Caco-2 (cell line): ENCODE measurements around the gene FBXO8. TPM values are rescaled to one million over a fixed set of nuclear protein-coding genes. Genes with fewer than 3 reads are reported as not detected.
A peak's percentile ranks its signal among the peaks of the same experiment; 100 is the strongest.

Experiments
- BruUV-seq: library from RNA; stranded (reverse); fragments of 400-500 nt; replicated peaks from 2 replicates; lab custom pipeline; 2021; lab: Mats Ljungman, UMichigan
- CTCF ChIA-PET: fragments of 300-600 bp; sonication (Branson Sonifier 250); formaldehyde crosslinking; loops from one replicate; lab custom pipeline; 2022; ENCODE audit warnings: antibody characterized with exemption; lab: Charles Lee
- POLR2A ChIA-PET: fragments of 300-600 bp; sonication (Branson Sonifier 250); formaldehyde crosslinking; loops from one replicate; lab custom pipeline; 2022; ENCODE audit warnings: antibody characterized with exemption; lab: Charles Lee
- DNase-seq, 2 experiments: peaks; one replicate each; pipeline versions ENCODE4 v3.0.0 to v3.0.0-alpha.2; 2020 to 2022
- H3K27me3 ChIP-seq: replicated peaks from 2 replicates; pipeline ENCODE4 v1.6.0; 2011; ENCODE audit warnings: low read length; ENCODE audit not compliant: control insufficient read depth, insufficient read depth
- H3K36me3 ChIP-seq: 2 replicates; pipeline ENCODE4 v1.5.1; 2011; ENCODE audit warnings: low read length; ENCODE audit not compliant: control insufficient read depth, insufficient read depth
- H3K4me1 ChIP-seq: fragments of 250-450 bp; sonication (Bioruptor Pico); 2 replicates; pipeline ENCODE4 v1.5.1; 2020; ENCODE audit warnings: mild to moderate bottlenecking
- H3K4me3 ChIP-seq: 2 replicates; pipeline ENCODE4 v1.5.1; 2011; ENCODE audit warnings: low read depth, mild to moderate bottlenecking, control low read depth, low read length
- H3K9me3 ChIP-seq: fragments of 250-450 bp; sonication (Bioruptor Pico); 2 replicates; pipeline ENCODE4 v1.5.1; 2020; ENCODE audit warnings: mild to moderate bottlenecking, moderate library complexity
- H3K27ac Mint-ChIP-seq: one replicate; pipeline ENCODE4 v1.8.0; 2022; ENCODE audit warnings: mixed read lengths; ENCODE audit not compliant: unreplicated experiment
- H3K27me3 Mint-ChIP-seq: one replicate; pipeline ENCODE4 v1.8.0; 2022; ENCODE audit warnings: mixed read lengths; ENCODE audit not compliant: insufficient read depth, unreplicated experiment
- H3K36me3 Mint-ChIP-seq: one replicate; pipeline ENCODE4 v1.8.0; 2022; ENCODE audit warnings: mild to moderate bottlenecking, mixed read lengths; ENCODE audit not compliant: insufficient read depth, unreplicated experiment
- H3K4me1 Mint-ChIP-seq: one replicate; pipeline ENCODE4 v1.8.0; 2022; ENCODE audit warnings: low read depth, mixed read lengths; ENCODE audit not compliant: unreplicated experiment
- H3K4me3 Mint-ChIP-seq: one replicate; pipeline ENCODE4 v1.8.0; 2022; ENCODE audit warnings: mild to moderate bottlenecking, moderate library complexity, mixed read lengths; ENCODE audit not compliant: unreplicated experiment
- H3K9me3 Mint-ChIP-seq: one replicate; pipeline ENCODE4 v1.8.0; 2022; ENCODE audit warnings: mixed read lengths; ENCODE audit not compliant: unreplicated experiment
- CTCF ChIP-seq, 2 experiments: fragments of 200-600 bp in 1 of 2; IDR thresholded peaks; 1 replicate in 1 of 2; 2 replicates in 1 of 2; pipeline versions ENCODE4 v1.5.1 to v1.8.0; 2011 to 2022; ENCODE audit warnings: antibody characterized with exemption in 1 of 2, control low read depth in 1 of 2, inconsistent platforms in 1 of 2, low read depth in 1 of 2, low read length in 1 of 2, mild to moderate bottlenecking in 1 of 2, moderate library complexity in 1 of 2; ENCODE audit not compliant: insufficient read depth in 1 of 2, severe bottlenecking in 1 of 2, unreplicated experiment in 1 of 2
- intact Hi-C: fragments of 100-400 bp; cut with micrococcal nuclease; formaldehyde crosslinking; loops from one replicate; pipeline ENCODE4 v1.10.0; 2022; ENCODE audit not compliant: unreplicated experiment
- total RNA-seq: library from RNA; stranded (reverse); gene quantifications from 2 replicates; pipeline ENCODE4 v1.2.3, GENCODE V29; 2022

FBXO8 gene
- total RNA-seq, 1 experiment from 2014 or later: 15.0 TPM

GRCh38 chr4:174318829-174319764 is 35.6 kb upstream of the FBXO8 start:
- no peaks in the 10 kb centered on the region for H3K9me3 Mint-ChIP-seq
- DNase-seq: peak in 1 of 2 experiments; percentile 18
- no peaks in the 10 kb centered on the region for H3K36me3 Mint-ChIP-seq
- no TSS peak for BruUV-seq
- H3K4me3 Mint-ChIP-seq: no peak overlapping the region
- no peak overlapping the region for H3K27ac Mint-ChIP-seq
- H3K4me1 Mint-ChIP-seq: no peaks in the 10 kb centered on the region
- H3K36me3 ChIP-seq: no peaks in the 10 kb centered on the region
- no peaks in the 10 kb centered on the region for H3K4me1 ChIP-seq
- H3K27me3 ChIP-seq: no peaks in the 10 kb centered on the region
- H3K27me3 Mint-ChIP-seq: no peaks in the 10 kb centered on the region
- TF ChIP-seq CTCF (IDR thresholded peaks at IDR 0.05; ENCODE audit: insufficient read depth in 1 of 2, low read depth in 1 of 2, low read length in 1 of 2, severe bottlenecking in 1 of 2, unreplicated experiment in 1 of 2): peak; percentile 42 to 45
- CTCF ChIA-PET: no interaction called here
- no peak overlapping the region for H3K4me3 ChIP-seq
- intact Hi-C loops: loop anchor here (1.0 to 2.0 kb wide), 2 partner anchors 97 to 162 kb away; no protein-coding TSS in a partner anchor
- H3K9me3 ChIP-seq: no peaks in the 10 kb centered on the region
- POLR2A ChIA-PET: no interaction called here

DNA sequence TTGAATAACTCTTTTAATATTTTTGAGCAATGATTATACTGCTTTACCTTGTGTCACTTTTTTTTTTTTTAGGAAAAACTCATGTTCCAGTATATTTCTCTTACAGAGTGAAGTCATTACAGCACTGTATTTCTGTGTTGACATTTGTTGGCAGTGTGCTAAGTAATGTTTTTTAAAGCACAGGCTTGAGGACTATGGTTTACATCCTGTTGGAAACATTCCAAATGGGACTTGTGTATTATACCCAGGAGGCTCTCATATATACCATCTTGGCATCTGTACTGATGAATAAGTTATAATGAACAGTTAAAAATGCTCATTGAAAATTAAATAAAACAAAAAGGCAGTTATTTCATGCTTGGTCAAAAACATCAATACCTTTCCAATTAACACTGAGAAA is 34.1 kb upstream of the FBXO8 start:
- BruUV-seq: no TSS peak
- Mint-ChIP-seq H3K27ac (no peak overlapping the region), H3K4me3 (no peak overlapping the region), H3K36me3 (no peaks in the 10 kb centered on the region), H3K9me3 (no peaks in the 10 kb centered on the region), H3K4me1 (no peaks in the 10 kb centered on the region), H3K27me3 (no peaks in the 10 kb centered on the region)
- Histone ChIP-seq H3K27me3 (no peaks in the 10 kb centered on the region), H3K36me3 (no peaks in the 10 kb centered on the region), H3K4me1 (no peaks in the 10 kb centered on the region), H3K4me3 (no peak overlapping the region), H3K9me3 (no peaks in the 10 kb centered on the region)
- intact Hi-C loops: no loop called here
- CTCF ChIA-PET: no interaction called here
- TF ChIP-seq CTCF (IDR thresholded peaks at IDR 0.05; ENCODE audit: insufficient read depth in 1 of 2, low read depth in 1 of 2, low read length in 1 of 2, severe bottlenecking in 1 of 2, unreplicated experiment in 1 of 2): no peak
- POLR2A ChIA-PET: no interaction called here
- no peak for DNase-seq

GRCh38 chr4:174316954-174317353 is 33.5 kb upstream of the FBXO8 start:
- CTCF ChIA-PET: no interaction called here
- Mint-ChIP-seq H3K27me3 (no peaks in the 10 kb centered on the region), H3K9me3 (no peaks in the 10 kb centered on the region), H3K36me3 (no peaks in the 10 kb centered on the region), H3K4me1 (no peaks in the 10 kb centered on the region), H3K27ac (no peak overlapping the region), H3K4me3 (no peak overlapping the region)
- intact Hi-C loops: no loop called here
- Histone ChIP-seq H3K4me1 (no peaks in the 10 kb centered on the region), H3K9me3 (no peaks in the 10 kb centered on the region), H3K27me3 (no peaks in the 10 kb centered on the region), H3K4me3 (no peak overlapping the region), H3K36me3 (no peaks in the 10 kb centered on the region)
- no TSS peak for BruUV-seq
- TF ChIP-seq CTCF (IDR thresholded peaks at IDR 0.05; ENCODE audit: insufficient read depth in 1 of 2, low read depth in 1 of 2, low read length in 1 of 2, severe bottlenecking in 1 of 2, unreplicated experiment in 1 of 2): no peak
- DNase-seq: no peak
- POLR2A ChIA-PET: no interaction called here
